Epithelial cell of proximal tubule (primary cell): ENCODE data around the gene MYOM1. TPM values are rescaled to one million over a fixed set of nuclear protein-coding genes. Genes with fewer than 3 reads are reported as not detected.

ENCODE experiments used
- DNase-seq: peaks from one replicate; pipeline ENCODE4 v3.0.0-alpha.2; 2011; ENCODE audit warnings: low read depth
- H3K4me3 ChIP-seq: 2 replicates; pipeline ENCODE4 v1.5.1; 2011; ENCODE audit warnings: low read depth, mild to moderate bottlenecking, low read length
- total RNA-seq: library from RNA; depleted of rRNA; stranded (reverse); fragments of >200 nt; gene quantifications from 2 replicates; pipeline ENCODE4 v1.2.3, GENCODE V29; 2015
- TF ChIP-seq, protein P1 (sequence below): conservative IDR thresholded peaks from 2 replicates; pipeline ENCODE4 v1.5.1; 2012; ENCODE audit warnings: low read depth, mild to moderate bottlenecking, low read length

Gene MYOM1
- total RNA-seq, 1 donor from 2014 or later: 0.12 TPM

DNA sequence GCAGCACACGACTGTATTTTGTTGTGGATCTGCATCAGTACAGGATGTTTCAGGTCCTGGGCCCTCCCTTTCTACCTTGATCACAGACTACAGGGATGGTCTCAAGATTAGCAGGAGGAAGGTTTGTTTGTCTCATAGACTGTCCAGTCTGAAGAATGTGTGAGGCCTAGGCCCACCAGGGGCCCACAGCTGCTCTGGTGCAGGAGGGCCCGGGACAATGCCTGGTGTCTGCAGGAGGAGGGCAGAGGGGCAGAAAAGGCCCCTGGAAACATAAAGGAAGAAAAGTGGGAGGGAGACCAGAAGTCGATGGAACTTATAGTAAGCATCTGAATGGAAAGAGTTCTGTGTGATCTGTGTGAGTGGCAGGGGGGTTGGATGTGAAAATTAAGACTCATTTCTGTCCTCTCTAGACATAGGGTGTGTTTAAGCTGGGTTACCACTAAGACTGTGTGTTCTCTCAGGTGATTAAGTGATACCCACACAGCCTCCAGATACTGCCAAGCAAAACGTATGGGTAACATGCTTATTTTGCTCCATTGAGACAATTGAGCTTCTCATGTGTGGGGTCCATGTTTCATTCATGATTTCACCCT, 173.5 kb downstream of the MYOM1 start:
- no peak overlapping the region for H3K4me3 ChIP-seq
- TF ChIP-seq, protein P1, sequence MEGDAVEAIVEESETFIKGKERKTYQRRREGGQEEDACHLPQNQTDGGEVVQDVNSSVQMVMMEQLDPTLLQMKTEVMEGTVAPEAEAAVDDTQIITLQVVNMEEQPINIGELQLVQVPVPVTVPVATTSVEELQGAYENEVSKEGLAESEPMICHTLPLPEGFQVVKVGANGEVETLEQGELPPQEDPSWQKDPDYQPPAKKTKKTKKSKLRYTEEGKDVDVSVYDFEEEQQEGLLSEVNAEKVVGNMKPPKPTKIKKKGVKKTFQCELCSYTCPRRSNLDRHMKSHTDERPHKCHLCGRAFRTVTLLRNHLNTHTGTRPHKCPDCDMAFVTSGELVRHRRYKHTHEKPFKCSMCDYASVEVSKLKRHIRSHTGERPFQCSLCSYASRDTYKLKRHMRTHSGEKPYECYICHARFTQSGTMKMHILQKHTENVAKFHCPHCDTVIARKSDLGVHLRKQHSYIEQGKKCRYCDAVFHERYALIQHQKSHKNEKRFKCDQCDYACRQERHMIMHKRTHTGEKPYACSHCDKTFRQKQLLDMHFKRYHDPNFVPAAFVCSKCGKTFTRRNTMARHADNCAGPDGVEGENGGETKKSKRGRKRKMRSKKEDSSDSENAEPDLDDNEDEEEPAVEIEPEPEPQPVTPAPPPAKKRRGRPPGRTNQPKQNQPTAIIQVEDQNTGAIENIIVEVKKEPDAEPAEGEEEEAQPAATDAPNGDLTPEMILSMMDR: no peak
- DNase-seq: no peak

DNA sequence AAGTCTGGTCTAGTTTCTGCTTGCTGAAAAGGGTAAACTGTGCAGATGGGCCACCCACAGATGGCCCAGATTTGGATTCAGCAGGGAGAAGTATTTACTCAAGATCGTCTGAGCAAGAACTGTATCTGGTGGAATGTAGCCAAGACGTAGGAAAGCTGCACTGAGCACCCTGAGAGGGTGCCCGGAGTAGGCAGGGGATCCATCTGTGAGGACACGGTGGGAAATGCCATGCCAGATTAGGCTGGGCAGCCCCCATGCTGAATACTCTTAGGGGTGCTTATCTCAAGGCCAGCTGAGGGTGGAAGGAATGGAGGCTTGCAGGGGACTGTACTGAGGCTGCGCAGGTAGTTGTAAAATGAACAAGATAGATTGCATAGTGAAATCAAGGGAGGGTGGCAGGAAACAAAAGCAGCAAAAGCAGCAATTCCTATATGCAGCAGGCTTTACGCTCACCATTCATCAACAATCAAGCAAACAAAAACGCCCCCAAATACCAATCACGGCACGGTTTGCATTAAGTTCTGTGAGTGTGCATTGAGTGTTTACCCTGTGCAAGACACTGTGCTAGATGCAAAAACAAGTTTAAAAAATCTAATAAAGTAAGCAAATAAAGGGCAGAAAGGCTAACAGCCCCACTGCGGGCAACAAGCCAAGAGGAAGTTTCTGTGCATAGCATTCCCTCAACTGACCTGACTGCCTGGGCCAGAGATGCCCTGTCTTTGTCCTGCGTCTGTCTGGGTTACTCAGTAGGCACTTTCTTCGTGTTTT, 174.7 kb downstream of the MYOM1 start:
- TF ChIP-seq, protein P1: no peak
- H3K4me3 ChIP-seq: no peak overlapping the region
- DNase-seq: no peak

DNA sequence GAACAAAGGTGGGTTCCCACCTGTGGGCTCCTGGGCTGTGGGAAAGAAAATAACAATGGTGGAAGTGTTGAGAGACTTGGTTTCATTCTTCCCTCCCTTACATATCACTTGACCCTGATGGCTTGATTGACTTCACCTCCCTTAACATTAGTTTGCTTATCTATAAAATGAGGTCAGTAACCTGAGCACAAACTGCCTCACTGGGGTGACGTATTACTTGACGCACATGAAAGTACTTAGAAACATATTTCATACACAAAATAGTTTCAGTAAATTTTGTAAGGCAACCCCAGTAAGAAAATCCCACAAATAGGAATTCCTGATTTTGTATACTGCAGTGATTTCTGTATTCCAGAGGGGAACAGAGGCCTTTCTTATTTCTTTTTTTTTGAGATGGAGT, 177.4 kb downstream of the MYOM1 start:
- no peak for DNase-seq
- H3K4me3 ChIP-seq: no peak overlapping the region
- TF ChIP-seq, protein P1: no peak

DNA sequence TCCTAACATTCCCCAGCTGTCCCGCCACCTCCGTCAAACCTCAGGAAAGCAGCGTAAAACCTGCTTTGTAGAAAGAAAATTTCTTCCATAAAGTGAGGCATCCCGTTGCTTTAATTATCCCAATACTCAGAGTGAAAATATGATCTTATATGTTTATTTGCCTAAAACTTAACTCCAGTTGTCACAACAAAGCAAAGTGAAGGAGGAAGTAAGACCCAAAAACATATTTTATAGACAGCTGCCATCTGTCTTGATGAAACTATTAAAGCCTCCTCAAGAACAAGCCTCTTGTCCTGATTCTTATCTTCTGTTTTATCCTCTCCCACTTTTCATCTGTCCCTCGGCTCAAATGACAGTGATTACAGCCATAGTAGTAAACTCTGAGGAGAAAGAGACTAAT, 177.9 kb downstream of the MYOM1 start:
- DNase-seq: no peak
- H3K4me3 ChIP-seq: no peak overlapping the region
- TF ChIP-seq, protein P1: no peak

DNA sequence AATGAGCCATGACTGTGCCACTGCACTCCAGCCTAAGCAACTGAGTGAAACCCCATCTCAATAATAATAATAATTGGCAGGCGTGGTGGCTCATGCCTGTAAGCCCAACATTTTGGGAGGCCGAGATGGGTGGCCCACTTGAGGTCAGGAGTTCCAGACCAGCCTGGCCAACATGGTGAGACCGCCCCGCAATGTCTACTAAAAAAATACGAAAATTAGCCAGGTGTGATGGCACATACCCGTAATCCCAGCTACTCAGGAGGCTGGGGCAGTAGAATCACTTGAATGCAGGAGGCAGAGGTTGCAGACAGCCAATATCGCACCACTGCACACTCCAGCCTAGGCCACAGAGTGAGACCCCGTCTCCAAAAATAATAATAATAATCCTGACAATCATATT, 178.9 kb downstream of the MYOM1 start:
- no peak for DNase-seq
- TF ChIP-seq, protein P1: no peak

DNA sequence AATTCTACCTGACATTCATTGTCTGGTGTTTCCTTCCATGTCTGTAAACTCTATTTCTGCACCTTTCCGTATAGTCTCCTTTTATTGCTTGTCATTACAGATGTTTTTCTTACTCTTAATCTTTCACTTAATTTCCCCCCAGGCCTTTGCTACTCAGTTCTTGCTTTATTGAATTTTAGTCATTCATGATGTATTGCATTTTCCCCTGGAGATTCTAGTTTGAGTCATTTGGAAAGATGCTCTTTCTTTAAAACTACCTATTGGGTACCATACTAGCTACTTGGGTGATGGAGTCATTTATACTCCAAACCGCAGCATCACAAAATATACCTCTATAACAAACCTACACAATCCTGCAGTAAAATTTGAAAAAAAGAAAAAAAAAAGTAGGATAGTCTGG, 179.6 kb downstream of the MYOM1 start:
- TF ChIP-seq, protein P1: no peak
- DNase-seq: no peak
- H3K4me3 ChIP-seq: no peak overlapping the region

More for the DNA sequence above, 178.9 kb downstream of the MYOM1 start:
- no peak overlapping the region for H3K4me3 ChIP-seq
